Measurements from ENCODE around the gene PHETA2. TPM values are rescaled to one million over a fixed set of nuclear protein-coding genes. Genes with fewer than 3 reads are reported as not detected.
A peak's percentile ranks its signal among the peaks of the same experiment; 100 is the strongest.

PHETA2 gene
- total and polyA plus RNA-seq, 2 of the 8 experiments (the other 6 are each of a cell fraction or from before 2014, with no cell fraction given): 7.4 to 7.6 TPM

- H2BK12ac ChIP-seq (ENCODE audit: low read depth, low read length): no peak within 1 kb of the TSS
- 2% methylated on average over 60 of the region's 71 CpGs; no CpG with 5 or more reads in 1 of the 2 experiments for WGBS, 2 experiments (ENCODE audit: extremely low coverage in 1 of 2, insufficient coverage in 1 of 2, insufficient read length in 1 of 2, insufficient replicate concordance in 2 of 2, low coverage in 1 of 2, low lambda C conversion rate in 2 of 2, missing lambda C conversion rate in 1 of 2)
- H3K14ac ChIP-seq (ENCODE audit: insufficient read length): no peak within 1 kb of the TSS
- H2AK5ac ChIP-seq (ENCODE audit: low read depth, low read length): no peak within 1 kb of the TSS
- peak within 1 kb of the TSS; percentile 90 for H3K27ac ChIP-seq (ENCODE audit: low read depth, low read length)
- no peaks in the 10 kb centered on the region for H3K9me3 ChIP-seq (ENCODE audit: insufficient read depth in 2 of 2, low read depth in 1 of 2, low read length in 1 of 2)
- peak within 1 kb of the TSS; percentile 60 for H3K56ac ChIP-seq (replicated peaks; ENCODE audit: insufficient read length, low read depth, low read length)
- H2BK20ac ChIP-seq (ENCODE audit: low read length): no peak within 1 kb of the TSS
- H2BK120ac ChIP-seq (replicated peaks; ENCODE audit: low read depth, low read length): no peak within 1 kb of the TSS
- H3K9ac ChIP-seq (replicated peaks in 1 of 4; ENCODE audit: extremely low read depth in 1 of 4, low read depth in 3 of 4, low read length in 3 of 4): peak within 1 kb of the TSS; percentile 88 to 96 (median 92)
- H3K4me1 ChIP-seq (replicated peaks in 1 of 4; ENCODE audit: control insufficient read depth in 3 of 4, insufficient read depth in 4 of 4, low read length in 3 of 4): peaks cover 0 to 4% (median 2%) of the 10 kb centered on the region in 4 experiments; a peak in 5 of 7 replicates
- no peaks in the 10 kb centered on the region for H4K20me1 ChIP-seq (replicated peaks in 1 of 2; ENCODE audit: control insufficient read depth in 1 of 2, insufficient read depth in 2 of 2, low read length in 2 of 2)
- peaks cover 3% of the 10 kb centered on the region; the same call in 1 of the 2 replicates for H3K79me1 ChIP-seq (ENCODE audit: low read depth, low read length)
- DNase-seq (ENCODE audit: low read depth in 1 of 2, low spot score in 2 of 2) (peak; percentile 90 to 96), FAIRE-seq (peak; percentile 90)
- H2BK15ac ChIP-seq (ENCODE audit: low read length): no peak within 1 kb of the TSS
- H3K4me3 ChIP-seq (ENCODE audit: extremely low read depth in 1 of 4, insufficient read depth in 2 of 4, low read depth in 3 of 4, low read length in 4 of 4): peak within 1 kb of the TSS; percentile 65 to 87 (median 78)
- no peaks in the 10 kb centered on the region for H3K27me3 ChIP-seq (replicated peaks in 1 of 4; ENCODE audit: control insufficient read depth in 3 of 4, extremely low read depth in 1 of 4, insufficient read depth in 3 of 4, low read length in 3 of 4)
- peak within 1 kb of the TSS; percentile 93 for H4K8ac ChIP-seq (ENCODE audit: extremely low read depth, insufficient read depth, low read length)
- H4K91ac ChIP-seq (replicated peaks; ENCODE audit: insufficient read length, low read length): no peak within 1 kb of the TSS
- no peak within 1 kb of the TSS for H3K4ac ChIP-seq (replicated peaks; ENCODE audit: insufficient read length, low read depth, low read length)
- peak within 1 kb of the TSS; percentile 69 for H4K5ac ChIP-seq (ENCODE audit: insufficient read length, low read depth, low read length)
- H2AFZ ChIP-seq (ENCODE audit: low read length): no peak within 1 kb of the TSS
- peak within 1 kb of the TSS; percentile 62; the same call in 1 of the 2 replicates for H3K18ac ChIP-seq (ENCODE audit: extremely low read depth, low read length)
- ChIA-PET CTCF (ENCODE audit: partially characterized antibody) (interaction anchor here (0.6 to 2.2 kb wide), 13 partner anchors 10 to 154 kb away, joined by 3 to 10 read pairs (median 4); partner anchors contain the start of gene NDUFA6), POLR2A (ENCODE audit: partially characterized antibody) (interaction anchor here (0.6 to 8.9 kb wide), 10 partner anchors 9 to 198 kb away, joined by 3 to 94 read pairs (median 4); partner anchors contain the start of genes NAGA and NDUFA6)
- H3K4me2 ChIP-seq (ENCODE audit: insufficient read depth in 1 of 2, low read depth in 2 of 2, low read length in 2 of 2): peak within 1 kb of the TSS; percentile 82 to 86
- H3K79me2 ChIP-seq (ENCODE audit: control insufficient read depth in 1 of 2, insufficient read depth in 2 of 2, low read length in 2 of 2): peaks cover 0 to 9% of the 10 kb centered on the region in 2 experiments; a peak in 2 of 4 replicates
- H3K23me2 ChIP-seq (ENCODE audit: low read depth, low read length): peaks cover 2% of the 10 kb centered on the region
- peak within 1 kb of the TSS; percentile 88; the same call in 1 of the 2 replicates for H2BK5ac ChIP-seq (ENCODE audit: low read depth, low read length)
- H3K23ac ChIP-seq (ENCODE audit: insufficient read length): no peak within 1 kb of the TSS
- peaks cover 2 to 8% (median 4%) of the 10 kb centered on the region in 4 experiments; a peak in 3 of 8 replicates for H3K36me3 ChIP-seq (ENCODE audit: control insufficient read depth in 2 of 4, insufficient read depth in 4 of 4, low read length in 3 of 4)
- peak in 1 of 2 experiments; percentile 27; a peak in 3 of 4 replicates for TF ChIP-seq HDAC2 (IDR thresholded peaks at IDR 0.05; ENCODE audit: borderline replicate concordance in 1 of 2, low read depth in 2 of 2, low read length in 2 of 2)
- TF ChIP-seq SIN3A (conservative IDR thresholded peaks at IDR 0.05 in 1 of 2, IDR thresholded peaks at IDR 0.05 in 1 of 2; ENCODE audit: low read depth in 1 of 2, low read length in 2 of 2): peak; percentile 69 to 85; a peak in 2 of 4 replicates
- TF ChIP-seq JUND (IDR thresholded peaks at IDR 0.05; ENCODE audit: low read length): no peak
- TF ChIP-seq CHD2 (IDR thresholded peaks at IDR 0.05; ENCODE audit: low read length): peak; percentile 90
- TF ChIP-seq, protein P1, sequence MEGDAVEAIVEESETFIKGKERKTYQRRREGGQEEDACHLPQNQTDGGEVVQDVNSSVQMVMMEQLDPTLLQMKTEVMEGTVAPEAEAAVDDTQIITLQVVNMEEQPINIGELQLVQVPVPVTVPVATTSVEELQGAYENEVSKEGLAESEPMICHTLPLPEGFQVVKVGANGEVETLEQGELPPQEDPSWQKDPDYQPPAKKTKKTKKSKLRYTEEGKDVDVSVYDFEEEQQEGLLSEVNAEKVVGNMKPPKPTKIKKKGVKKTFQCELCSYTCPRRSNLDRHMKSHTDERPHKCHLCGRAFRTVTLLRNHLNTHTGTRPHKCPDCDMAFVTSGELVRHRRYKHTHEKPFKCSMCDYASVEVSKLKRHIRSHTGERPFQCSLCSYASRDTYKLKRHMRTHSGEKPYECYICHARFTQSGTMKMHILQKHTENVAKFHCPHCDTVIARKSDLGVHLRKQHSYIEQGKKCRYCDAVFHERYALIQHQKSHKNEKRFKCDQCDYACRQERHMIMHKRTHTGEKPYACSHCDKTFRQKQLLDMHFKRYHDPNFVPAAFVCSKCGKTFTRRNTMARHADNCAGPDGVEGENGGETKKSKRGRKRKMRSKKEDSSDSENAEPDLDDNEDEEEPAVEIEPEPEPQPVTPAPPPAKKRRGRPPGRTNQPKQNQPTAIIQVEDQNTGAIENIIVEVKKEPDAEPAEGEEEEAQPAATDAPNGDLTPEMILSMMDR (IDR thresholded peaks at IDR 0.05; ENCODE audit: control extremely low read depth in 1 of 3, insufficient read depth in 1 of 3, low read depth in 1 of 3, low read length in 3 of 3): no peak
- TF ChIP-seq TCF12 (IDR thresholded peaks at IDR 0.05; ENCODE audit: low read depth, low read length): no peak
- TF ChIP-seq KDM5A (IDR thresholded peaks at IDR 0.05; ENCODE audit: low read length): no peak
Observed at GRCh38 chr22:42079319-42080251, 5.5 kb downstream of the PHETA2 start, which contains the start of gene SMDT1. TSS of gene SMDT1 (plus strand) at chr22:42079700. CDS start at chr22:42079769, 69 bp downstream.

Data from H1 (cell line).